HG02798 (cell line): ENCODE results near the gene E2F4.

Experiments
- ATAC-seq: cut with Tn5 transposase; IDR thresholded peaks from one replicate; pipeline ENCODE4 v1.9.1; 2021; ENCODE audit warnings: mild to moderate bottlenecking; ENCODE audit not compliant: unreplicated experiment, poor library complexity

The E2F4 gene

DNA sequence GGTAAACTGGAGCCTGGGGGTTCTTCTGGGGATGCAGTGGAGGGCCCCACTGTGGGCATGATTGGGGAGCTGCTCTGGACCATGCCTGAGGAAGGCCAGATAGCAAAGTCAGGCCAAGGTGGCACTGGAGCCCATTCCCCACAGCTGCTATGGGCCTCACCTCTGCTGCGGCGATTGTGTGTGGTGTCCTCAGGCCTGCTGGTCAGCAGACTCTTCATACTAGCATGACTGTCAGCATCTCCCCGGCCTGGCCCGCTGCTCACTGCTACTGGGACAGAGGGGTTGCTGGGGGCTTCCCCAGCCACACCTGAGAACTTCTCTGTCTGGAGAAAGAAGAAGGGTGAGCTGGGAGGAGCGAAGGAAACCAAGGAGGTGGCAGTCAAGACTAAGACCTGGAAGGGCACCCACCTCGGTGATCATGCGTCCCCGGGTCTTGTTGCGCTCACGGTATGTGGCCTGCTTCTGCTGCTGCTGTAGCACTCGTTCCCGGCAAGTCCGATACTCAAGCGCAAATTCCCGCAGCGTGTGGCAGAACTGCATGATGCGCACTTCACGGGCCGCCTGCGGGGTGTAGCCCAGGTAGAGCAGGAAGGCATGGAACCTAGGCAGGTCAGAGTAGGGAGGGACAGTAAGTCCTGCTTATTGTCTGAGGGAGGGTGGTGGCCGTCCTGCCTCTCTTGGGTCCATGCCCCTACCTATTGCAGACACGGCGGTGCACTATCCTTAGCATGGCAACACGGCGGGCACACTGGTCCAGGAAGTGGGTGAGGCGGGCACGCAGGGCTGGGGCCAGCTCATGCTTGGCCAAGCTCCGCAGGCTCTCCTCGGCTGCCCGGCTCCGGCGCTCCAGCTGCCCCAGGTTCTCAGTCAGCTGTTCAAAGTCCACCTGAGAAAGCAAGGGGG is 38.2 kb downstream of the E2F4 start:
- ATAC-seq: no peak

DNA sequence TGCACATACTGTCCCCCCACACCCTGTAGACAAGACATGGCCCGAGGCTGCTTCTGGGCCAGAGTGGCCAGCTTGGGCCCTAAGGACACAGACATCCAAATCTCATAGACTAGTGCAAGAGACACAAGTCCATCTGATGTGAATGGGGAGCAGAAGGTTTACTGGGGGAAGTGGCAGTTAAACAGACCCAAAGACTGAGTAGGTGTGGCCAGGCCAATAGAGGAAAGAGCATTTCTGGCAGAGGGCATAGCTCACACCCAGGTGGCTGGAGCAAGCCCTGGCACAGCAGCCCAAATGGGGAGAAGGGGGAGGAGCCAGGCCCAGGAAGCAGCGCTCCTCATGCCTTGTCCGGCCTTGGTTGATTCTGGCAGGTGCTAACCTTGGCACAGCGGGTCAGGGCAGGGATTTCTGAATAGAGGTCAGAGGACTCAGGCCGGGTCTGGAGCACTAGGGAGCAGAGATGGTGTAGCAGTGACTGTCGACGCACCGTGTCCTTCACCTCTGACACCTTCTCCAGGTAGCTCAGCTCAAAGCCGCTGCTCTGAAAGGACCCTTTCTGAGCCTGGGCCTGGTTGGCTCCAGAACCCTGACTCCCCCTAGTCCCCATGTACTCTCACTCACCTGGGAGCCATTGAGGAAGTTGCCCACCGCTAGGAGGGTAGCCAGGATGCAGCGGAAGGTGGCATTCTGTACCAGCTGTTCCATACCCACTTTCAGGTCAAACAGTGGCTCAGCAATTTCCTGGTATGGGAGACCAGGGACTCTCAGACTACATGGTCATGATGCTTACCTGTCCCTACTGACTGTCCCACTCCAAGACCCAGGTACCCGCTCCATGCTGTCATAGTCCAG is 39.1 kb downstream of the E2F4 start:
- ATAC-seq: no peak

DNA sequence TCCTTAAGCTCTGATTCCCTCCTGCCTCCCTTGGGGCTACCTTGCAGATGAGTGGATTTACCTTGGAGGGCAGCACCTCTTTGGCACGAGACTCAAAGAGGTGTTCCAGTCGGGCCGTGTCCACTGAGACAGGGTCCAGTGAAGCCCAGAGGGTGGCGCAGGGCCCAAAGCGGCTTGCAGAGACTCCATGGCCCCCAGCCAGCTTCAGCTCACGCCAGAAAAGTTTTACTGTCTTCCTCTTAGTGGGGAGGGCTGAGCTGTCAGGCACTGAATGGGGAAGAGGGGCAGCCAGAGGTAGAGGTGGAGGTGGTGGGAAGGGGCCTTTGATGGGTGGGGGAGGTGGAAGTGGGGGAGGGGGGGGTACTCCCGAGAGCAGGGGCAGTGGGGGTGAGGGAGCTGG is 41.6 kb downstream of the E2F4 start:
- no peak for ATAC-seq

DNA sequence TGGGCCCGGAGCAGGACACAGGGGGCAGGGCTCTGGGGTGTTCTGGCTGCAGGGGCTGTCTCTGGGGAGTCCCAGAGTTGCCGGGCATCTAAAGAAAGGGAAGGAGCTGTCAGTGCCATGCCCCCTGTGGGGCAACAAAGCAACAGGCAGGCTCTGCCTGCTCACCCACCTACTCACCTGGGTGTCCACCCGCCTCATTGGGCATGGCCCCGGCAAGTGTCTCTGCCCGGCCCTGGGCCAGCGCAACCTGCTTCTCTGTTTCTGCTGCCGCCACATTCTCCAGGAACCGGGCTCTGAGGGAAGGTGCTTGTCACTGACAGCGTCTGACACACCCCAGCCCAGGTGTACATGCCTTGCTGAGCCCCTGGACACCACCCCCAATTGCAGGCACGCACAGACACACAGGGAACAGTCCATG is 42.2 kb downstream of the E2F4 start:
- no peak for ATAC-seq

DNA sequence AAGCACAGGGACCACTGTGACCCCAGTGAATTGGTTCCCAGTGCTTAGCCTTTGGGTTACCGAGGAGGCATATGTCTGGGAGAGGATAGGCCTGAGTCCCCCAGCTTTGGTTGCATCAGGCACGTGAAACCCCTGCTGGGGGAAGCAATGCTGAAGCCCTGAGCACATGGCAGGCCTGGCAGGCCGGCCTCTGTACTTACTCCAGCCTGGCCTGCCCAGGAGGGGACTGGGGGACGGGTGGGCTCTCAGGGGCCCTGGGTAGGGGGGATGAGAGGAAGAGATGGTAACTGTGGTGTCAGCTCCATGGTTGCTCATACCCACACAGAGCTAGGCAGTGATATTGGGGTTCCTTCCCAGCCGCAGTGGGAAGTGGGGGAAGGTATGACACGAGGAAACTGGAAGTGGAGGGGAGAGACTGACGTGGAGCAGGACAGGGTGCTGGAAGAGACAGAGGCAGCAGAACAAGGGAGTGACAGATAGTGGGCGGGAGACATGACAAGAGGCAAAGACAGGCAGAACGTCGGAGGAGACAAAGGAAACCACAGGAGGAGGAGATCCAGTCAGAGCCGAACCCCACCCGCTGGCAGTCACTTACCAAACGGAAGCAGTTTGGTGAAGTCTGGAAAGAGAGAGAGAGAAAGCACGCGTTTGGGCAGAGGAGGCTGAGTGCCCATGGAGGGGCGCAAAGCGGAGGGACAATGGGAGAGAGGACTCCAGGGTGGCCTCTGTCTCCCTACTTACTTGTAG is 44.0 kb downstream of the E2F4 start:
- ATAC-seq: no peak

DNA sequence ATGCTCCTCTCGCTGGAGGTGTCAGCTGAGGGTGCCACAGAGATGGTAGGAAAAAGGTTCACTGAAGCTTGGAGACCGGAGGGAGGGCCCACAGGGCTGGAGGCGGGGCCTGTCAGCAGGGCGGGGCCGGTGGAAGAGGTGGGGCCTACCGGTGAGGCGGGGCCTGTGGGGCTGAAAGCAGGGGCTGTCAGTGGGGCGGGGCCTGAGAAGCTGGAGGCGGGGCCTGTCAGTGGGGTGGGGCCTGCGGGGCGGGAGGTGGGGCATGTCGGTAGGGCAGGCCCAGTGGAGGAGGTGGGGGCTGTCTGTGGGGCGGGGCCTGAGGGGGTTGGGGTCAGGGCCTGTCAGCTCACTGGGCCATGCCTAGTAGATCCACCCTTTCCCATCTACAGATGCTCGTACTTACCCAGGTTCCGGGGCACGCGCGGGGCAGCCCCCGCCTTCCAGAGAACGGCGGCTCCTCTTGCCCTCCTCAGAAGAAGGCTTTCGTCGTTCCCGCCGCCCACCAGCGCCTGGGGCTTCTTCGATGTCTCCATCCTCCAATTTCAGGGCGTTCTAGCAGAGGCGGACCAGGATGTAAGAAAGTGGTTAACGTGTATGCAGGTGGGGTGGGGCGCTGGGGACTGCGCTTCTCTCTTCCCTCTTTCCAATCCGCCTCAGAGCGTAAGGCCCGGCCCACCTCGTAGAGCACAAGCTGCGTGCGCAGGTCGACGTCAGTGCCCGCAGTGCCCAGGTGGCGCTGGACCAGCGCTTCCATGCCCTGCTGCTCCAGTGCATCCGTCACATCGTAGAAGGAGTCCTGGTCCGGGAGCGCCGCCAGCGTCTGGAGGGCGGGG is 44.8 kb downstream of the E2F4 start:
- ATAC-seq: no peak

DNA sequence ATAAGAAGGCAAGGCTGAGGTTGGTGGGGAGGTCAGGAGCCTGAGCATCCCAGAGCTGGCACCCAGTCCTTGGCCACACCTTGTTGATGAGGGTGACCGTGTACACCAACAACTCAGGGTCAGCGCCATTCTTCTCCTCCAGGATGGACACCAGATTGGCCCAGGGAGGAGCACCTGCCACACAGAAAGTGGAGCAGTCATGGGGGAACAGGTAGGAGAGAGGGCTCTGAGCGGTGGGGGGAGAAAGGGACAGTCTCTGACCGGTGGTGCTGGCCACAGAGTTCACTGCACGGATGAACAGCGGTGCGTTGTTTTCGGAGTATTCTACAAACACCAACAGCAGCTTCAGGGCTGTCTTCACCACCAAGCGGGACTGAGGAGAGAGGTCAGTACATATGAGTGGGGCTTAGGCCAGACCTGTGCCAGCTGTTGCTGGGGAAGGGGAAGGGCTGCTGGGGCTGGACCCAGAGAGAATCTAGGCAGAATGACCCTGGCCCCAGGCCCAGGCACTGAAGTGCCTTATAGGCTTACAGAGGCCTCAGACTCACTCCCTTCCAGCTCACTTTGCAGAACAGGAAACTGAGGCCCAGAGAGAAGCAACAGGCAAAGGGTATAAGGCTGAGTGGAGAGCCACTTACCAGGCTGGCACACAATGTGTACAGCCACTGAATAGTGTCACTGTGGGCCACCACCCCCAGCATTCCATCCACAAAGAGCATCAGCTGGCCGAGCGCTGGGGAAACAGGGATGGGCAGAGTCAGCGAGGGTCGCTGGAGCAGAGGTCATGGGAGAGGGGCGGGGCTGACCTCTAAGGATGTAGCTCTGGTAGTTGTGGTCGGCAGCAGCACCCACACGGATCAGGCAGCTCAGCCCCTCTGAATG is 45.7 kb downstream of the E2F4 start:
- ATAC-seq: no peak

DNA sequence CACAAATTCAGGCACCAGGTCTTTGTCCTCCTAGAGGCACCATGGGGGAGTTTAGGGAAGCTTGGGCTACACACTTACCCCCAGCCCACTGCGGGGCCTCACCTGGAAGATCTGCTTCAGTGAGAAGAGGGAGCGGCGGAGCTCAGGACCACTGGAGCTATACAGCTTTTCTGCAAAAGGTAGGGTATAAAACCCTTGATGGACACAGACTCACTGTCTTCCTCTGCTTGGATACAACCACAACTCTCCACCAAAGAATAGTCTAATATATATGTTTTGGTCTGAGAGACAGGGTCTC is 46.3 kb downstream of the E2F4 start:
- ATAC-seq: no peak

DNA sequence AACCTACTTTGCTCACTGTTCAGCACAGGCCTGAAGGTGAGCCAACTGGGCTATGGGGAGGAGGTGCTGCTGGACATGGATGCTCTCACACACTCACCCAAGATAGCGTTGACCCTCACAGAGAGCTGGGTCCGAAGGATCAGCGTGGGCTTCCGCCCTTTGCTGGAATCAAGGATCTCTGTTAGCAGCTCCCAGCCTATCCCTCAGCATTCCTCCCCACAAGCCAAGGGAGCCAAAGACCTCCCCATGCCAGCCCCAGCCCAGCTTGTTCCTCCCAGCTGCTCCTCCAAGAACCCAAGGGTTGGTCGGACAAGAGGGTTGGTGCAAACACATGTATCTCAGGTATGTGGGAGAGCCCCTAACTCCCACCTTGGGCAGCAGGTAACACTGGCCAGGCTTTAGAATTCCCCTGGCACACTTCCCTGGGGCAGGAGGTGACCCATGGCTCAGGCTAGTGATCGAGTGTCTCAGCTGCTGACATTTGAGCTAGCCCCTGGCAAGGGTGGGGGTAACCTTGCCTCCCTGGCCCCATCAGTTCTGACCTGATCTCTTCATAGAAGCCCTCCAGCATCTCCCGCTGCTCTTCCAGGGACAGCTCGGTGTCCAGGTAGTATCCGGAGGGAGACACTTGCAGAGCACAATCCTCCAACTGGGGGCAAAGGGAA is 47.0 kb downstream of the E2F4 start:
- ATAC-seq: no peak

DNA sequence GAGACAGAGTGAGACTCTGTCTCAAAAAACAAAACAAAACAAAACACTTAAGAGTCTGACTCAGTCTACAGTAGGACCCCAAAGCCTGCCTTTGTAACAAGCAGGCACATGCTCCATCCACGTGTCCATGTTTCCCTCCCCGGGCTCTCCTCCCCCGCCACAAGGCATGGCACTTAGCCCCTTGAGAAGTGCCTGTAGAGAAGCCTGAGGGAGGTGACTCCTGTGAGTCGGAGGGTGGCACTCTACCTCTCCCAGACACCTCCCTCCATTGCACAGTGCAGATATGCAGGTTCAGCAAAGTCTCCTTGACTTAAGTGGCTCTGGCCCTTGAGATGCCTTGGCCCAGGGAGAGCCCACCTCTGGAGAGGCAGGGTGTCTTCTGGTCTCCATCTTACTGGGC is 48.6 kb downstream of the E2F4 start:
- ATAC-seq: no peak

DNA sequence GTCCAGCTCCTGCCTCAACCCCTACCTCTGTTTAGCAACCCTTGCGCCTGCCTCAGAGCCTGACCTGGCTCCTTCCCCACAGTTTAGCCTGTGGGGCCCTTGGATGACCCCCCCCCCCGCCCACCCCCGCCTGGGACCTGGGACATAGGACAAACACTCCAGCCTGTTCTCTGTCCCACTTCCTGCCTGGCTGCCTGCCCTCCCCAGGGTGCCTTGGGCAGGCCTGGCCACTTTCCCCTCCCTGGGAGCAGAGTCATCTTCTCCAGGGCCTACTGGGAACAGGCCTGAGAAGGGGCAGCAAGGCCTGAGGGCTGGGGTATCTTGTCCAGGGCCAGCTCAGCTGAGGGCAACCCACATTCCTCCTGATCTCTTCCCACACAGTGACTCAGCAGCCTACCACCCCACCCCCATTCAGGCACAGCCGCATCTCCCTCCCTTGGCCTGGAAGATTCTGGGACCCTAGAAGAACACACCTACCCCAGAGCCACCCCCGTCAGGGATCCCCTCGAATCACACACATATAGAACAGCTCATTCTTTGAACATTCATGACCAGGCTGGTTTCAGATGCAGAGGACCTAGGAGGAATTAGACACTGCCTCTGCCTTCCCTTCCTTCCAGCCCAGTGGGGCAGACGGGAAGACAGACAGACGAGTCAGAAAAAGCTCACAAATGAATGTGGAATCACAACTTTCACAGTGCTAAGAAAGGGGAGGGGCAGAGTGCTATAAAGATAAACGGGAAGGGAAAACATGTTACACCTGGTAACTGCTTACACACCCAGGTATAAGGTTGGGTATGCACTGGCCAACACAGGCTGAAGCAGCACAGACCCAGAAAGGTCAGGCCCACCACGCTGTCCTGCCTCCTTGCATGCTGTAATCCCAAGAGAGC is 49.3 kb downstream of the E2F4 start:
- no peak for ATAC-seq

DNA sequence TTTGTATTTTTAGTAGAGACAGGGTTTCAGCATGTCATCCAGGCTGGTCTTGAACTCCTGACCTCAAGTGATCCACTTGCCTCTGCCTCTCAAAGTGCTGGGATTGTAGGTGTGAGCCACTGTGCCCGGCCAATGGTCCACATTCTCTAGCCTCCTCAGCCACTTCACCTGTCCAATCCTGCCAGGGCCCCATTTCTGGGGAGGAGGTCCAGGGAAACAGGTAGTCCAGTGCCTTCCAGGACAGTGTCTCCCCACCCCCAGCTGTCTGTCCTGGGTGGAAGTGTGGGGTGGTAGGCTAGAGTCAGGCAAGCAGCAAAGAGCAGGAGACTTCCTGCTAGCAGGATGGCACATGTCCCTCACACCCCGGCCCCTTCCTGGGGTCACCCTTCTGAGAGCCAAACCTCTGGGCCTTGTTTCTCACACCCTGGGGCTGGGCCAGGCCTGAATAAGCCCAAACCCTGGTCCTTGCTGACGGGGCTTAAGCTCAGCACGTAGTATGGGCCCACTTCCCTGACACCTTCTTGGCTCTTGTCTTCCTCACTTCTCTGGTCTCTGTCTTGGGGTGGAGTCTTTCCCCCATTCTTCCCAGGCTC is 50.3 kb downstream of the E2F4 start:
- no peak for ATAC-seq

DNA sequence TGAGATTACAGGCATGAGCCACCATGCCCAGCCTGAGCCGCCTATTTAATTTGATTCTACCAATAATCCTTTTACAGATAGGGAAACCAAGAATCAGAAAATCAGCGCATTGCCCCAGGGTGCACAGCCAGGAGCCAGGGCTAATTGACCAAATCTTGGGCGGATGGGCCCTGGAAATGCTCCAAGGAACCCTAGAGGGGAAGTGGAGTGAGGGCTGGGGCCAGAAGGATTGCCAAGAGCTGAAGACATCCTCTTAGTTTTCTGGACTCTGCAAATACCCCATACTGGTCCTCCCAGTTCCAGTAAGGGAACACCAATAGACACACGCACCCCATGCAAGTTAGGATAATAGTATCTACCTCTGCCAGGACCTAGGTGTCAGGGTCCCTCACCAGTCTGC is 51.5 kb downstream of the E2F4 start:
- ATAC-seq: no peak

DNA sequence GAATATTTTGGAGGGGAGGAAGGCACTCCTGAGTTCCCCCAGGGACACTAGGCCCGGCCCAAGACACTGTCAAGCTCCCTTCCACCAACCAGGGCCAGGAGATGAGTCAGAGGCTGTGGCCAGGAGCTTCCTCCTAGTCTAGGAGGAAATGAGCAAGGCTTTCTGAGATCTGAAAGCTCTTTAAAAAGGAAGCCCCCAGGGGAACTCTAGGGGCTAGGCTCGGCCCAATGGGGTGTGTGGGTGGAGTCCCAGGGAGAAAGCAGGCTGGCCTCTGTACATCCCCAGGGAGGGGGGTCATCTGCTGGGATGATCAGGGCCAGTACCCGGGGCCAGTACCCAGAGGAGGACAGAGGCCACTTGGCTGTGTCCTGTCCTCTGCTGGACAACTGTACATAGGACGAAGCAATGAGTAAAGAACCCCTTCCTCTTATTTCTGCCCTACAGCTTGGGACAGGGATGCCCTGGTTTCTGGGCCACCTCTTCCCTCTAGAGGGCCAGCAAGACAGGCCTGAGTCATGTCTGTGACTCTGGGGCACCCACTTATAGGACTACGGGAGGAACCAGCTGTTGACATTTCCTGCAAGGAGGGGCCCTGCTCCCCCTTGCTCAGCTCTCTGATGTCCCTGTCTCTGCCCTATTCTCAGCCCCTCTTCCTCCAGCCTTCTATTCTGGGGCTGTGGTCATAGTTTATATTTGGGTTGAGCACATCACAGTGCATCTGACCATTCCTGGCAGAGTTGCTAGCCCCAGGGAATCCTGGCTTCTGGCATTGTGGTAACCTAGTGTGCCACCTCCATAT is 52.6 kb downstream of the E2F4 start:
- peak; percentile 54 for ATAC-seq

DNA sequence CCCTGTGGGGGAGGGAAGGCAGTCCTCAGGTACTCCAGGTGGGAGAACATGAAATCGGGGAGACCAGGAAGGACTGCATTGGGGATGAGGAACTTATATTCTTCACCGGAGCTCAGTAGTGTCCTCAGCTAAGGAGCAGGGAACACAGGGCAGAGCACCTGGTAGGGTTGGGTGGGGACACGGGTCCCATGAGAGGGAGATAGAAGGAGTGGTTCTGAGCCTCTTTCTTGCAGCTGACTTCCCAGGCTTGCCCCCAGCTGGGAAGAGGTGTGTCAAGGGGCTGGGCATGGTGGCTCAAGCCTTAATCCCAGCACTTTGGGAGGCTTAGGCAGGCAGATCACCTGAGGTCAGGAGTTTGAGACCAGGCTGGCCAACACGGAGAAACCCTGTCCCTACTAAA is 53.2 kb downstream of the E2F4 start:
- no peak for ATAC-seq

DNA sequence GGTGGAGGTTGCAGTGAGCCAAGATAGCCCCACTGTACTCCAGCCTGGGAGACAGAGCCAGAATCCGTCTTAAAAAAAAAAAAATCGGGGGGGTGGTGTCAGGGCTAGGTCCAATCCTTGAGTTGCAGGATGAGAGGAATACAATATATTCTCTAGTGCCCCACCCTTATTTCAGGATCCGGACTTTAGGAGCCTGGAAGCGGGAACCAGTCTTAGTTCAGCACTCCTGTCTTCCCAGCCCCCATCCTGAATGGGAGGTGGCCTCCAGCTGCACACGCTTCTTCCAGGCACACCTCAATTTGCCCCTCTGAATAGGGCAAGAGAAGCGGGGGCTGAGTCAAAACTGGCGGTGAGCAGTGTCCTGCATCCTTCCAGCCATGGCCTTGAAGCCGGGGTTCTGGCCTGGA is 53.7 kb downstream of the E2F4 start:
- no peak for ATAC-seq
